GM23248 (cell line): ENCODE measurements around the gene MAMDC2.

Source experiments
- EZH2 ChIP-seq: fragments of 200-600 bp; sonication (generic); IDR thresholded peaks from 2 replicates; pipeline ENCODE4 v1.6.1; 2018; ENCODE audit warnings: antibody characterized with exemption, mild to moderate bottlenecking; ENCODE audit not compliant: insufficient read depth, poor library complexity, severe bottlenecking
- EZH2phosphoT487 ChIP-seq: fragments of 200-600 bp; sonication (generic); IDR thresholded peaks from 2 replicates; pipeline ENCODE4 v1.6.1; 2018; ENCODE audit warnings: antibody characterized with exemption, moderate library complexity, mild to moderate bottlenecking, low read depth; ENCODE audit not compliant: insufficient read depth

GRCh38 chr9:70259512-70259802 lies 215.8 kb downstream of the MAMDC2 start:
- TF ChIP-seq EZH2 (no peak), EZH2phosphoT487 (no peak)
